NCI-H345 (cell line): ENCODE data around the gene CCDC34.
"Not testable (repeated sequence)": the region's sequence is repeated elsewhere in the genome, so short reads cannot be mapped to it uniquely, and the experiment has no call there.

Experiments used
- DNase-seq: peaks from one replicate; lab custom pipeline; 2025; lab: John Stamatoyannopoulos, UW

CCDC34 gene

GRCh38 chr11:27321340-27321739 lies 41.7 kb downstream of the CCDC34 start:
- DNase-seq = not testable (repeated sequence)

- DNase-seq = no peak
These were observed 43.9 kb downstream of the CCDC34 start for GRCh38 chr11:27319072-27319471.

- no peak for DNase-seq
These were observed 45.3 kb downstream of the CCDC34 start for GRCh38 chr11:27317751-27318150.

- DNase-seq = no peak
These were observed 47.2 kb downstream of the CCDC34 start for GRCh38 chr11:27315836-27316235.

- no peak for DNase-seq
These were observed 49.7 kb downstream of the CCDC34 start for GRCh38 chr11:27313157-27313821.

GRCh38 chr11:27312110-27312509 lies 50.9 kb downstream of the CCDC34 start:
- DNase-seq = no peak

GRCh38 chr11:27310707-27311106 lies 52.3 kb downstream of the CCDC34 start:
- DNase-seq = no peak

- DNase-seq = no peak
These were observed 52.8 kb downstream of the CCDC34 start for GRCh38 chr11:27310182-27310581.

GRCh38 chr11:27309046-27309445 lies 54.0 kb downstream of the CCDC34 start:
- DNase-seq = no peak

- DNase-seq = no peak
These were observed 55.8 kb downstream of the CCDC34 start for GRCh38 chr11:27307232-27307631.

GRCh38 chr11:27305751-27306150 lies 57.3 kb downstream of the CCDC34 start:
- no peak for DNase-seq

- no peak for DNase-seq
These were observed 58.5 kb downstream of the CCDC34 start for GRCh38 chr11:27304514-27304913.

- DNase-seq = no peak
These were observed 59.1 kb downstream of the CCDC34 start for GRCh38 chr11:27303903-27304302.

GRCh38 chr11:27300974-27301373 lies 62.0 kb downstream of the CCDC34 start:
- DNase-seq = no peak

- DNase-seq = no peak
These were observed 65.4 kb downstream of the CCDC34 start for GRCh38 chr11:27297616-27298015.

GRCh38 chr11:27296497-27296896 lies 66.5 kb downstream of the CCDC34 start:
- DNase-seq = peak; percentile 57

- no peak for DNase-seq
These were observed 67.1 kb downstream of the CCDC34 start for GRCh38 chr11:27295928-27296327.

- DNase-seq = peak; percentile 78
These were observed 68.4 kb downstream of the CCDC34 start for GRCh38 chr11:27294654-27295053.

GRCh38 chr11:27293515-27294417 lies 69.2 kb downstream of the CCDC34 start:
- DNase-seq = no peak

GRCh38 chr11:27292637-27293010 lies 70.4 kb downstream of the CCDC34 start:
- DNase-seq = no peak

- DNase-seq = no peak
These were observed 70.9 kb downstream of the CCDC34 start for GRCh38 chr11:27291954-27292636.

- peak; percentile 15 for DNase-seq
These were observed 71.6 kb downstream of the CCDC34 start for GRCh38 chr11:27291302-27291889.
